Measurements from ENCODE around the gene SMARCA5. TPM values are rescaled to one million over a fixed set of nuclear protein-coding genes. Genes with fewer than 3 reads are reported as not detected.
A peak's percentile ranks its signal among the peaks of the same experiment; 100 is the strongest.

Gene SMARCA5
- total RNA-seq, 2 experiments from 2014 or later, result 45.6 to 45.7 TPM

- ChIA-PET CTCF (no interaction called here), POLR2A (no interaction called here)
- H3K27ac Mint-ChIP-seq, result no peak overlapping the region
- H3K9me3 Mint-ChIP-seq (ENCODE audit: insufficient read depth), result no peaks in the 10 kb centered on the region
- no peaks in the 10 kb centered on the region for H3K4me1 Mint-ChIP-seq (ENCODE audit: low read depth)
- no peak for ATAC-seq
- DNase-seq, result no peak
- peaks cover 72% of the 10 kb centered on the region for H3K36me3 Mint-ChIP-seq (ENCODE audit: low read depth)
- H3K4me3 Mint-ChIP-seq, result no peak overlapping the region
- H3K27me3 Mint-ChIP-seq (ENCODE audit: low read depth), result no peaks in the 10 kb centered on the region
Observed at GRCh38 chr4:143539670-143540023, 26.1 kb downstream of the SMARCA5 start.

GRCh38 chr4:143549928-143550327 is 36.4 kb downstream of the SMARCA5 start:
- no peaks in the 10 kb centered on the region for H3K27me3 Mint-ChIP-seq (ENCODE audit: low read depth)
- ATAC-seq, result no peak
- no peak overlapping the region for H3K27ac Mint-ChIP-seq
- no peak overlapping the region for H3K4me3 Mint-ChIP-seq
- POLR2A ChIA-PET, result no interaction called here
- CTCF ChIA-PET, result no interaction called here
- peaks cover 63% of the 10 kb centered on the region for H3K36me3 Mint-ChIP-seq (ENCODE audit: low read depth)
- H3K9me3 Mint-ChIP-seq (ENCODE audit: insufficient read depth), result no peaks in the 10 kb centered on the region
- no peak for DNase-seq
- H3K4me1 Mint-ChIP-seq (ENCODE audit: low read depth), result peaks cover 14% of the 10 kb centered on the region

GRCh38 chr4:143554728-143555597 is 41.5 kb downstream of the SMARCA5 start:
- CTCF ChIA-PET, result interaction anchor here (0.8 kb wide), 1 partner anchor 24 kb away, joined by 3 read pairs; no protein-coding TSS in a partner anchor
- ATAC-seq, result no peak
- Mint-ChIP-seq H3K9me3 (ENCODE audit: insufficient read depth) (no peaks in the 10 kb centered on the region), H3K27me3 (ENCODE audit: low read depth) (no peaks in the 10 kb centered on the region), H3K4me1 (ENCODE audit: low read depth) (peaks cover 34% of the 10 kb centered on the region), H3K36me3 (ENCODE audit: low read depth) (peaks cover 40% of the 10 kb centered on the region), H3K4me3 (no peak overlapping the region), H3K27ac (no peak overlapping the region)
- no peak for DNase-seq
- POLR2A ChIA-PET, result no interaction called here

- H3K36me3 Mint-ChIP-seq (ENCODE audit: low read depth), result peaks cover 35% of the 10 kb centered on the region
- no peak overlapping the region for H3K27ac Mint-ChIP-seq
- no peak for DNase-seq
- POLR2A ChIA-PET, result no interaction called here
- no peaks in the 10 kb centered on the region for H3K27me3 Mint-ChIP-seq (ENCODE audit: low read depth)
- H3K4me3 Mint-ChIP-seq, result no peak overlapping the region
- CTCF ChIA-PET, result no interaction called here
- peaks cover 36% of the 10 kb centered on the region for H3K4me1 Mint-ChIP-seq (ENCODE audit: low read depth)
- H3K9me3 Mint-ChIP-seq (ENCODE audit: insufficient read depth), result no peaks in the 10 kb centered on the region
- no peak for ATAC-seq
Observed at GRCh38 chr4:143555676-143556075, 42.2 kb downstream of the SMARCA5 start.

- Mint-ChIP-seq H3K27ac (no peak overlapping the region), H3K36me3 (ENCODE audit: low read depth) (peaks cover 17% of the 10 kb centered on the region), H3K4me3 (no peak overlapping the region), H3K4me1 (ENCODE audit: low read depth) (peaks cover 29% of the 10 kb centered on the region), H3K27me3 (ENCODE audit: low read depth) (no peaks in the 10 kb centered on the region), H3K9me3 (ENCODE audit: insufficient read depth) (no peaks in the 10 kb centered on the region)
- CTCF ChIA-PET, result interaction anchor here (1.0 to 2.4 kb wide), 8 partner anchors 9 to 1543 kb away, joined by 3 to 16 read pairs (median 5); no protein-coding TSS in a partner anchor
- DNase-seq, result no peak
- no peak for ATAC-seq
- POLR2A ChIA-PET, result interaction anchor here (1.2 kb wide), 2 partner anchors 12 to 44 kb away, joined by 3 to 6 read pairs; partner anchors contain the start of gene SMARCA5
Observed at GRCh38 chr4:143558286-143558685, 44.8 kb downstream of the SMARCA5 start.

GRCh38 chr4:143558823-143559756 is 45.6 kb downstream of the SMARCA5 start:
- no peaks in the 10 kb centered on the region for H3K9me3 Mint-ChIP-seq (ENCODE audit: insufficient read depth)
- ATAC-seq (peak; percentile 89), DNase-seq (peak; percentile 74)
- H3K36me3 Mint-ChIP-seq (ENCODE audit: low read depth), result peaks cover 14% of the 10 kb centered on the region
- ChIA-PET CTCF (interaction anchor here (0.6 to 2.4 kb wide), 12 partner anchors 8 to 1542 kb away, joined by 3 to 16 read pairs (median 4); no protein-coding TSS in a partner anchor), POLR2A (interaction anchor here (1.2 kb wide), 2 partner anchors 11 to 45 kb away, joined by 3 to 6 read pairs; partner anchors contain the start of gene SMARCA5)
- H3K4me1 Mint-ChIP-seq (ENCODE audit: low read depth), result peaks cover 29% of the 10 kb centered on the region
- H3K27ac Mint-ChIP-seq, result peak overlapping the region; percentile 87
- peak overlapping the region; percentile 82 for H3K4me3 Mint-ChIP-seq
- no peaks in the 10 kb centered on the region for H3K27me3 Mint-ChIP-seq (ENCODE audit: low read depth)

GRCh38 chr4:143559757-143560147 is 46.2 kb downstream of the SMARCA5 start:
- no peak for DNase-seq
- ATAC-seq, result peak; percentile 6
- CTCF ChIA-PET, result interaction anchor here (0.9 to 2.4 kb wide), 7 partner anchors 8 to 82 kb away, joined by 3 to 16 read pairs (median 6); no protein-coding TSS in a partner anchor

GRCh38 chr4:143564472-143564871 is 51.0 kb downstream of the SMARCA5 start:
- Mint-ChIP-seq H3K36me3 (ENCODE audit: low read depth) (peaks cover 3% of the 10 kb centered on the region), H3K9me3 (ENCODE audit: insufficient read depth) (no peaks in the 10 kb centered on the region), H3K27me3 (ENCODE audit: low read depth) (no peaks in the 10 kb centered on the region), H3K4me1 (ENCODE audit: low read depth) (peaks cover 7% of the 10 kb centered on the region), H3K4me3 (no peak overlapping the region), H3K27ac (no peak overlapping the region)
- ChIA-PET CTCF (no interaction called here), POLR2A (no interaction called here)
- DNase-seq, result no peak
- no peak for ATAC-seq

More at GRCh38 chr4:143559757-143560147, 46.2 kb downstream of the SMARCA5 start:
- H3K36me3 Mint-ChIP-seq (ENCODE audit: low read depth), result peaks cover 9% of the 10 kb centered on the region
- POLR2A ChIA-PET, result no interaction called here
- peak overlapping the region; percentile 82 for H3K4me3 Mint-ChIP-seq
- peaks cover 24% of the 10 kb centered on the region for H3K4me1 Mint-ChIP-seq (ENCODE audit: low read depth)
- H3K27ac Mint-ChIP-seq, result peak overlapping the region; percentile 87
- H3K27me3 Mint-ChIP-seq (ENCODE audit: low read depth), result no peaks in the 10 kb centered on the region
- no peaks in the 10 kb centered on the region for H3K9me3 Mint-ChIP-seq (ENCODE audit: insufficient read depth)

- H3K36me3 Mint-ChIP-seq (ENCODE audit: low read depth), result no peaks in the 10 kb centered on the region
- no peak for DNase-seq
- ChIA-PET POLR2A (no interaction called here), CTCF (interaction anchor here (2.0 kb wide), 1 partner anchor 16 kb away, joined by 4 read pairs; no protein-coding TSS in a partner anchor)
- no peak for ATAC-seq
- no peaks in the 10 kb centered on the region for H3K27me3 Mint-ChIP-seq (ENCODE audit: low read depth)
- no peak overlapping the region for H3K4me3 Mint-ChIP-seq
- H3K9me3 Mint-ChIP-seq (ENCODE audit: insufficient read depth), result no peaks in the 10 kb centered on the region
- H3K27ac Mint-ChIP-seq, result no peak overlapping the region
- H3K4me1 Mint-ChIP-seq (ENCODE audit: low read depth), result no peaks in the 10 kb centered on the region
Observed at GRCh38 chr4:143575331-143575730, 61.8 kb downstream of the SMARCA5 start.

- DNase-seq, result no peak
- CTCF ChIA-PET, result no interaction called here
- ATAC-seq, result no peak
- POLR2A ChIA-PET, result no interaction called here
- H3K27me3 Mint-ChIP-seq (ENCODE audit: low read depth), result no peaks in the 10 kb centered on the region
- H3K27ac Mint-ChIP-seq, result no peak overlapping the region
- H3K4me1 Mint-ChIP-seq (ENCODE audit: low read depth), result no peaks in the 10 kb centered on the region
- peaks cover 9% of the 10 kb centered on the region for H3K9me3 Mint-ChIP-seq (ENCODE audit: insufficient read depth)
- no peak overlapping the region for H3K4me3 Mint-ChIP-seq
- H3K36me3 Mint-ChIP-seq (ENCODE audit: low read depth), result no peaks in the 10 kb centered on the region
Observed at GRCh38 chr4:143581331-143581946, 67.9 kb downstream of the SMARCA5 start.

- ATAC-seq (no peak), DNase-seq (no peak)
- ChIA-PET CTCF (no interaction called here), POLR2A (no interaction called here)
- H3K4me1 Mint-ChIP-seq (ENCODE audit: low read depth), result no peaks in the 10 kb centered on the region
- H3K36me3 Mint-ChIP-seq (ENCODE audit: low read depth), result no peaks in the 10 kb centered on the region
- H3K27me3 Mint-ChIP-seq (ENCODE audit: low read depth), result no peaks in the 10 kb centered on the region
- no peak overlapping the region for H3K27ac Mint-ChIP-seq
- peaks cover 9% of the 10 kb centered on the region for H3K9me3 Mint-ChIP-seq (ENCODE audit: insufficient read depth)
- H3K4me3 Mint-ChIP-seq, result no peak overlapping the region
Observed at GRCh38 chr4:143585548-143585947, 72.0 kb downstream of the SMARCA5 start.

Data from activated CD8-positive, alpha-beta T cell treated with anti-CD3 and anti-CD28 coated beads, Interleukin-2, amount 10 ng/mL, durations not matched to agents 7 days and 5 days (primary cell).